Stimulated activated CD8-positive, alpha-beta memory T cell treated with anti-CD3 and anti-CD28 coated beads, Interleukin-4, amount 100 ng/mL, for 24 hours (primary cell): ENCODE data around the gene CHPT1.

Experiments
- DNase-seq: peaks from one replicate; pipeline ENCODE4 v3.0.0-alpha.2; 2020; ENCODE audit warnings: low read depth

Gene CHPT1

DNA sequence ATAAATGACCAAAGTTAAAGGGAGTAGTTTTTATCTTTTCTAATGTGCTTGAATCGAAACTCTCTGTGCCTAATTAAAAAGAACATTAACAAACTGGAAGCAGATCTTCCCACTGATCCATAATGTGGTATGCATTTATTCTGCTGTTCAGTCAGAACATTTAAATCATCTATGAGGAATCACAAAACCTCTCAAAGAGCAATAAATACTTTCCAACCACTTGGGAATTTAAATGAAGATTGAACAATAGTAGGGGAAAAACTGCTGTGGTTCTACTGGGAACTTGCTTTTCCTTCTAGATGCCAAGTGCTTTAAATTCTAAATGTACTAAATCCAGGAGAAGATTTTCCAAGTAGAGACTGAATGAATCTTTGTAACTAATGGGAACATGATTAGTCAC is 12.3 kb upstream of the CHPT1 start:
- no peak for DNase-seq

DNA sequence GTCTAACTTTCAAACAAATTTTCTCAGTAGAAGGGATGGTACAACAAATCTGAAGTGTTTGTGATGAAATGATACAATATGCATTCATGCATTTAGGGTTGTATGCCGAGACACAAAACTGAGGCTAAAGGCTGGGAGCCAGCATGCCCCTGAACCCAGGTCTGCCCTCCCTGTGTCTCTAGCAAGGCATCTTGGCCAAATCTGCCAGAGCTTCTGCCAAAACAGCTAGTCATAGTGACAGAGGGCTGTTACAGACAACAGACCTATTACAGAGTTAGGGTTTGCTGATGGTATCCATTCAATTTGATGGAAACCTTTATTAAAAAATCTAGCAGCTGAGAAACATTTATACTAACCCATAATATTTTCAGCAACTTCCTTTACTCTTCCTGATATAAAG is 11.3 kb upstream of the CHPT1 start:
- no peak for DNase-seq

DNA sequence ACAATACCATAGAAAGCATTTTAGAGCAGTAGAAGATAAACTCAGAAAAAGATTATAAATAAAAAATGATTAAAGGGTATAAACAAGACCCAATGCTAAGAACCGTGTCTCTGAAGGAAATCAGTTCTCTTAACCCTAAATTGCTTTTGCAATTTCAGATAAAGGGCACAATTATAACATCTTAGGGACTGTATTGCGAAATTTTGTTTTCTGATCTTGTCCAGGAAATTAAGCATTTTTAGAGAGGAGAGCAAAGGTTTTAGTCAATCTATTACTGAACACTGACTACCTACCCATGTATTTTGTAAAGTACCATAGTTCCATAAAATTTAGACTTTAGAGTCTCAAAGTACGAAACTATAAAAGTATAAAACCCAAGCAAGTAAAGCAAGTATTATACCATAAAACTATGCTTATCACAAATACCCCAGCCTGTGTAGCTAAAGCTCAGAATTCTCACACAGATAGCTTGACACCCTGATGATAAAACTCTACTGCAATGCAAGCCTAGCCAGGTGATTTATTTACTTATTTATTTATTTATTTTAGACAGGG is 6.8 kb upstream of the CHPT1 start:
- DNase-seq: no peak

DNA sequence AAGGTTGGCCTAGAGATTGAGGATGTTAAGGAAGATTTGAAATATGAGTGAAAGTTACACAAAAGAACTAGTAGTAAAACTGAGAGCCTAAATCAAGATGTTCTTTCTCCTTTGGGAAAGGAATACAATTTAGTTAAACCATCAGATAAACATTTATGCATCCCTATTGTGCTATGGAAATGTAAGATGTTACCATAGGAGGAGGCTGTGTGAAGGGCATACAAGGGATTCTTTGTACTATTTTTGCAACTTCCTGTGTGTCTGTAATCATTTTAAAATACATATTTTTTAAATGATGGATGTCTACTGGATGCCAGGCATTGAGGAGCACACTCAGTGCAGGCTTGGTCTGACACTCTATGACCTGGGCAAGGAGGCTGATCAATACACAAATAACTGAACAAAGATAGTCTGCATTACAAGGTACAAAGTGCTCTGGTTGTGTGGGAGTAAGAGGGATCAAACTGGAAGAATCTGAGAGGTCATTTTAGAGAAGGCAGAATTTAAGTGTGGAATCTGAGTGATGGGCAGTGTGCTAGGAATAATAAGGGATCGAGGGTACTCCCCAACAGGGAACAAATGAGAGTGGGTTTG is 5.8 kb upstream of the CHPT1 start:
- DNase-seq: no peak

DNA sequence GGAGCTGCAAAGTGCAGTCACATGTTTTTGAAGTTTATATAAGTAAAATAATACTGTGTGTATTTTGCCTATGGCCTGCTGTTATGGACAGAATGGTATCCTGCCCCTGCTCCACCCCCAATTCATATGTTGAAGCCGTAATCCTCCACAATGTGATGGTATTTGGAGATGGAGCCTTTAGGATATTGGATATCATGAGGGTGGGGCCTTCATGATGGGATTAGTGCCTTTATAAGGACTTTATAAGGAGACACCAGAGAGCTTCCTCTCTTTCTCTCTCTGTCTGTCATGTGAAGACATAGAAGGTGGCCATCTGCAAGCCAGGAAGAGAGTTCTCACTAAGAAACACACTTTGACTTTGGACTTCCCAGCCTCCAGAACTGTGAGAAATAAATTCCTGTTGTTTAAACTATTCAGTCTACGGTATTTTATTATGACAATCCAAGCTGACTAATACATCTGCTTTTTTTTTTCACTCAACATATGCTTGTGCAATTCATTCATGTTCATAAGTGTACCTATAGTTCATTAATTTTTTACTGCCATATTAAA is 3.1 kb upstream of the CHPT1 start:
- DNase-seq: no peak

DNA sequence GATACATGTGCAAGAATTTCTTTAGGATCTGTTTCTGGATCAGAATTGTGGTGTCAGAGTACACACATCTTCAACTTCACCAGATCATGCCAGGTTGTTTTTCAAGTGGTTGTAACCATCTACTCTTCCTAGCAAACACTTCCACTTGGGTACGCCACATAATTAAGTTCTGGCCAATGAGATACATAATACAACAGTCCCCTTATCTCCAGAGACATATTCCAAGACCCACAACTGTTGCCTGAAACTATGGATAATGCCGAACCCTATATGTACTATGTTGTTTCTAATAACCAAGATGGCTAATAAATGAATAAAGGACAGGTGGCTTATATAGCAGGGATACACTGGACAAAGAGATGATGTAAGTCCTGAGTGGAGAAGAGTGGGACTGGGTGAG is 2.5 kb upstream of the CHPT1 start:
- no peak for DNase-seq

DNA sequence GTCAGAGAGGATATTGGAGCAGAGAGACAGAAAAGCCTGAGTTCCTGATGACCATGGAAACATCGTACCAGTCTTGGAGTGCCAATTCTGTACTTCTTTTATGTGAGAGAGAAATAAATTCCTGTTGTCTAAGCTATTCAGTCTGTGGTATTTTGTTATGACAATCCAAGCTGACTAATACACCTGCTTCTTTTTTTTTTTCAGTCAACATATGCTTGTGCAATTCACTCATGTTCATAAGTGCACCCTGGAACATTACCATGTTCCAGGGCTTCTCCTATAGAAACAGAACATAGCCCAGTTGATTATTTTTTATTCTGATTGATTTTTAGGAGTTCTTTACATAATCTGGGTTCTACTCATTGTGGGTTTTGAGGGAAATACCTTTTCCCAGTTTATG is 1.7 kb upstream of the CHPT1 start:
- no peak for DNase-seq

DNA sequence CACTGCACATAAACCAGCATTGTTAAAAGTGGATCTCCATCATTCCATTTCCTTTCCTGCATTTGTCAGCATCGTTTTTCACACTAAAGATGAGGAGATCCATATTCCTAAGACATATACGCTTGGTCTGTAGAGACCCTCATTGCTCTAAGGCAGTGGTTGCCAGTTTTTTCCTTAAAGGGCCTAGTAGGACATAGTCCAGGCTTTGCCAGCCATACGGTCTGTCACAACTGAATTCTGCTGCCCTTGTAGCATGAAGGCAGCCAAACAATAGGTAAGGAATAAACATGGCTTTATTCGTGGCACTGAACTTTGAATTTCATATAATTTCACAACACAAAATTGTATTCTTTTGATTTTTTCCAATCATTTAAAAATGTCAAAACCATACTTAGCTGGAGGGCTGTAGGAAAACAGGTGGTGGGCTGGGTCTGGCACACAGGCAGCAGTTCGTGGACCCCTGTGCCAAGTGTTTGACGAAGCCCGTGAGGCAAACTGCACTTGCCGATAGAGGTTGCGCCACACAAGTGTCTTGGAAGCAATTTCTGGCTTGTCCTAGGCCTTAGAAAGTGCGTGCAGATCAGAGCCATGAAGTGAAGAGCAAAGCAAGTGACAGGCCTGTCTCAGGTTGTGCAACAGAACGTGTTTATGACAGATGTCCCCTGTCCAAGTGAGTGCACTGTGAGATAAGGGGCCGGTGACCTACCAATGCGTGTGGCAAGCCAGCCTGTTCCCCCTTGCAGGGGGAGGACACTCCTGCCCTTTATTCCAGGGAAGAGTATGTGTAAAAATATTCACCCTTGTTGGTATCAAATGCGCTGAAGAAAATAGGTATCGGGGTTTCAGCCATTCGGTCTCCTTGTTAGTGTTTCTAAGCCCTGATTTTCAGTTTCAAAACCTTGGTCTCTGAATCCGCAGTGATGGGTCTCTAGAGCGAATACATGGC is 916 bp upstream of the CHPT1 start:
- DNase-seq: no peak

DNA sequence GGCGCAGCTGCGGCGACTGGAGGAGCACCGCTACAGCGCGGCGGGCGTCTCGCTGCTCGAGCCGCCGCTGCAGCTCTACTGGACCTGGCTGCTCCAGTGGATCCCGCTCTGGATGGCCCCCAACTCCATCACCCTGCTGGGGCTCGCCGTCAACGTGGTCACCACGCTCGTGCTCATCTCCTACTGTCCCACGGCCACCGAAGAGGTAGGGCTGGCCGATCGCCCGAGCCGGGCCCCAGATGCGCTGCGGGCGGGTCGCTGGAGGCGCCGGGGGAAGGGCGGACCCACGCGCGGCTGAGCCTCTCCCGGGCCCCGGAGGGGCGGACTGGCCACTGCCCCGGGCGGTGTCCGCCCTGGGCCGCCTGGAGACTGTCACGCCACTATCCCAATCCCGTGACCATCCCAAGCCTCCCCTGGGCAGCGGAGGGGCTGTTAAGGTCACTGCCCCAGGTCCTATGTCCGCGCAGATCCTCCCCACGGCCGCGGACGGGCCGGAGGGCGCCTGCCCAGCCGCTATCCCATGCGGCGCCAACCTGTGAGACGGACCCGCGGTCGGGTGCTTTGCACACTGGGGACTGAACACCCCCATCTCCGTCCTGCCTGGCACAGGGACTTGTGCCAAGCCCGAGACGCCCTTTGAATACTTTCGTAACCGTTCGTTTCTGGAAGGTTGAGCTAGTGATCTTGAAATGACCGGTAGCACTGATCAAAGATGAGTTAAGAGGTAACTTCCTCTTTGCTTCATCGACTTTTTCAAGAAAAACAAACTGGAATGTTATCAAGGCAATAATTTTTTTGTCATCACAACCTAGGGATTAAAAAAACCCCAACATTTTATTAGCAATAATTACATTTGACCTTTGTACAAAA is 725 bp downstream of the CHPT1 start:
- no peak for DNase-seq

DNA sequence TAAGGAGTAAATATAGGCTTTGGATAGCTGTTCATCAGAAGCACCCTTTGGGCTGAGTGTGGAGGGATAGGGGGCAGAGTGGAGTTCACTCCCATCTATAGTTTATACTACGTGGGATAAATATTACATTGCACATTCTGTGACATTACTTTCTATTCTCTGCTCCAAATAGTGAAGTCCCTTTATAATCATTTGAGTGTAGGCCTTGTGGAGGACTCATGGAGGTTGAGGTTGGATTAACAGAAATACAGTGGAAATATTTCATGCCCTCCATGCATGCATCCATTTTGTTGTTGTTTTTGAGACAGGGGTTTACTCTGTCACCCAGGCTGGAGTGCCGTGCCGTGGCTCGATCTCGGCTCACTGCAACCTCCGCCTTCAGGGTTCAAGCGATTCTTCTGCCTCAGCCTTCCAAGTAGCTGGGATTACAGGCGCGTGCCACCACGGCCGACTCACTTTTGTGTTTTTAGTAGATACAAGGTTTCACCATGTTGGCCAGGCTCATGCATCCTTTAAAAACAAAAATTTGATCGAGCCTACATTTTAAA is 1.4 kb downstream of the CHPT1 start:
- no peak for DNase-seq

DNA sequence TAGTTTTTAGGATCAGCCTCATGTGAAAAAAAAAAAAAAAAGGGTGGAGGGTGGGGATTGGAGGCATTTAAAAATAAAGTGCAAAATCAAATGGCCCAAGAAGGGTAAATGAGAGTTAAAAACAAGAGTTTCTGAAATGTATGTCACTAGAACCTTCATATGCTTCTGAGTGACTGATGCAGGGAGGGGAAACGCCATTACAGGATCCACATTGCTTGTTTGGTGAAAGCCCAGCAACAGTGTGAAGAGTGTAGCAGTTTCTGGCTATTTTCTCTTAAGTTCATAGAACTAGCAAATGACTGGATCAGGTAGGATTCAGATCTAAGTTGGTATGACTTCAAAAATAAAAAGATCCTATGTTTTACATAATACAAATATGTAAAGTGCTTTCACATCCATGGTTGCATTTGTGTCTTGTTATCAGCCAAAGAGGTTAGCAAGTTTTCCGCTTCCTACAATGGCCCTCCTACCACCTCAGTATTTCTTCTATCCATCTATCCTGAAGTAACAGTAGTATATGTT is 2.9 kb downstream of the CHPT1 start:
- no peak for DNase-seq

DNA sequence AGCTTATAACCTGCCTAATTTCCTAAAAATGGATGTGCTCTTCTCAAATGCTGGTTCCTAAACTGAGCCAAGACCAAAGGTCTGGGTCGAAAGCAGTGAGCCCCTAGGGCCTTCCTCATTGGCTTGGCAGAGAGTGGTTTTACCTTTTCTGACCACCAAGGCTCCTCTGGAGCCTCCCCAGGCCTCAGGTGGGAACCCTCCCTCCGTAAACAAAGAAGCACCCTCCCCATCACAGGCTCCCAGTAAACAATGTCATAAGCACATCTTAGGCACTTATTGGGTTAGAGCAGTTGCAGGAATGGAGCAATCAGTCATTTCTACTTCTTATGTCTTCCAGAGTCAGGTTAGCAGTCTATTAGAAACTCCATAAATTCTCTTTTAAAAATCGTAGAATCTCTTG is 6.0 kb downstream of the CHPT1 start:
- no peak for DNase-seq

DNA sequence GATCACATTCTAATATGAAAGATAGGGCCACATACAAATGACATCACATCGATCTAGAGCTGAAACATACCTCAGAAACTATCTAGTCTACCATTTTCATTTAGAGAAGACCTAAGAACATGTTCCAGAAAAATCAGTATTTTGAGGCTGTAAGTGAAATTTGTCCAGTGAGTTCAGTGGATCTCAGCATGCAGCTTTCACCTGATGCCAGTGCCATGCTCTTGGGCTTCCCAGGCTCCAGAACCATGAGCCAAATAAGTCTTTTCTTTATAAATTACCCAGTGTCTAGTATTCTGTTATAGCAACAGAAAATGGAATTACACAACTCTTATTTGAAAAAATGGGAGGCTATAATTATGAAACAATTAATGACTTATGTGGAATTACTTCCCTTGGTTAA is 9.0 kb downstream of the CHPT1 start:
- no peak for DNase-seq

DNA sequence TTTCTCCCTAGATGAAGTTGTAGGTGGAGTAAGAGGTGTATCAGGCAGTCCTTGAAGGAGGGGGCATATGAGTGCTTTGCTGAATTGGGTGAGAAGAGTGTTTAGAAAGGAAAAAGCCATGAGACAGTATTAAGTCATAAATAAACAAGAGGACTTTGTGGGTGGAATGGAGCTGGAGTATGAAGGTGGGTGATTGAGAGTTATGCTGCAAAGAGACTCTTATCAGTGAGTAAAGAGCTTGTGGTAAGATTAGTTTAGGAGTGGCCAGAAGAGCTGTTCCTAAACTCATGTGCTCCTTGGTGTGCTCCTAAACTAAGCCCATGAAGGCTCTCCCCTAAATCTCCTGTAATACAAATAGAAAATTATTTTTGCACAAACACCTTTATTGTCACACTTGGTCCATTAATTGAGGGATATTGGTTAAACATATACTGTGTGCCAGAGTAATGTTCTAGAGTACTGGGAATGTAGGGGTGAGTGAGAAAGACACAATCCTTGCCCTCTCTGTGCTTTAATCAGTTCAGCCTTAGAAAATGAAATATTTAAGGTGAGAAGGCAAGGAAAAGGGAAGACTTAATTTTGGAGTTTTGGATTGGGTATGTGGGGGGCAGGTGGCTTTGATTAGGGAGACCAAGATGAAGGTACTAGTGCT is 9.8 kb downstream of the CHPT1 start:
- DNase-seq: no peak

DNA sequence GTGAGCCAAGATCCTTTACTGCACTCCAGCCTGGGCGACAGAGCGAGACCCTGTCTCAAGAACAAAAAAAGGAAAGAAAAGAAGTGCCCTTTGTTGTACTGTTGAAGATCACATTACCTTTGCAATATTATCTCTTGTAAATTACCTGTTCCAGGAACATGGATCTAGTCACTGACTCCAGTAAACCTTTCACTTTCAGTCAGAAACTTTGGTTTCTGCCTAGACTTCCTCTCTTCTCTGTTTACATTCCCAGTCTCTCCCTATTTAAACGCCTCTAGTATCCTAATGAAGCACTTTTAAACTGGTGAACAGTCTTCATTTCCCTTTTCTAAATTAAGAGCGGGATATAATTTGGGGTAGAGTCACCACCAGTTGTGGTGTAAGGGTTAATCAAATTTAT is 12.8 kb downstream of the CHPT1 start:
- no peak for DNase-seq

DNA sequence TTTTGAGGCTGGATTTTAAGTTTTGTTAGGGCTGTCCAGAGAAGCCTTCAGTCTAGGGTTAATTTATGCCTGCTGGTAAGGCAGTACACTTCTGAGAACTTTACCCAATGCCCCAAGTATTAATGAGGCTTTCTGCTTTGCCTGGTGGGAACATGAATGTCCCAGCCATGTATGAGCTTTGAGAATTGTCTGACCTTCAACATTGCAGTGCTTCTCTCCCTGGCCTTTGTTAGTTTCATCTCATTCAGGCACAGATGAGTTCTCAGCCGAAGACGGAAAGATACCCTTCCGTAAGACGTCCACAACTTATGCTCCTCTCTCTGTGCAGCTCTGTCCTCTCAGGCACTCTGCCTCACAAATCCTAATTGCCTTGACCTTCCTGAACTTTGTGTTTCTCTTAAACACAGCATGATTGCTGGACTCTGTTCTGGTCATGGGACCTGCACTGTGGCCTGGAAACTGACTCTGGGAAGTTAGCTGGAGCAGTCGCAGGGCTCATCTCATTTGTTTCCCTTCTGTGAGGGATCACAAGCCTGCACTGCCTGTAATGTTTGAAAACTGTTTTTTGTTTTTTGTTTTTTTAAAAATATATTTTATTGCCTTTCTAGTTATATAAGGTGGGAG is 15.7 kb downstream of the CHPT1 start:
- no peak for DNase-seq

DNA sequence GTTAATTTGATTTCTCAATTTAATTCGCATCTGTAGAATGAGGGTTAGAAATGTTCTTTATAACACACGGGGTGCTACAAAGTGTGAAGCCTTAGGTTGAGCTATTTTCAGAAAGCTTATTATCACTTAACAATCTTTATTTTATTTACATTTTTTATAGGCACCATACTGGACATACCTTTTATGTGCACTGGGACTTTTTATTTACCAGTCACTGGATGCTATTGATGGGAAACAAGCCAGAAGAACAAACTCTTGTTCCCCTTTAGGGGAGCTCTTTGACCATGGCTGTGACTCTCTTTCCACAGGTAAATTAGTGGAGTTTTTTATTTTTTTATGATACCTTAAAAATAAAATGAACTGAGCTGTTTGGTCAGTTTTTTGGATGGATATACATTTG is 16.5 kb downstream of the CHPT1 start:
- no peak for DNase-seq

DNA sequence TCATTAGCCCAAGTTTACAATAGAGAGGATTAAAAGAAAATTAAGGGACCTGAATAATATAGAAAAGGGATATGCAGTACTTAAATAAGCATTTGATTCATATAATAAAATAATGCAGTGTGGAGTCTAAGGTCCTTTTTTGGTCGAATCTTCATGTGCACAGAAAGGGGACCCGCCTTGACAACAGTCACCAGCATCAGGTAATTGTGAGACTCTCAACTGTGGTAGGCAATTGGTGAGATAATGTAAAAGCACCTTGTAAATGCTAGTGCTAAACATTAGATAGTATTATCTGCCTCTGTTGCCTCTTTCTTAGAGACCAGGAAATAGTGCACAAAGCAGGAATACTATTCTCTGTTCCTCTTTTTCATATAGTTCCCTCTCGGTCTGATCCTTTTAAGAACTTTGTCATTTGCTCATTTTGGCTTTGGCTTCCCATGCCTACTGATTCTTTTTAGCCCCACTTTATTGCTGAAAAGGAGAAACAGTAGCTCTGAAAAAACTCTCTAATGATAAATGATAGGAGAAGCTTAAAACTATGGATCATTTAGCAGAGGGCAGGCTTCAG is 17.5 kb downstream of the CHPT1 start:
- DNase-seq: no peak

DNA sequence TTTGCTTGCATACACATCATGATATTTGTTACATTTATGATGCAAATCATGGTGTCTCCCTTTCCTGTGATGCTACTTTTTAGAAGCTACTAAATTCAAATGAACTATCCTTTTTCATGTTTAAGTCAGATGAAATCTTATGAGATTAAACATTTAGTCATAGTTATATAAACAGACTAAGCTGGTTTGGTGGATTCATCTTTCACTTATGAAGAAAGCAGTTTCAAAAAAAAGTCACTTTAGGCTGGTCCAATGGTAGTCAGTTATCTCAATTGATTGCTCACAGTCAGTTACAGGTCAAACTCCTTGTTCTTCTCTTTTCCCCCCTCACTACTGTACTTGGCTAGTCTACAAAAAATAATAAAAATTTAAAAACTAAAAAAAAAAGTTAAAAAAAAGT is 22.1 kb downstream of the CHPT1 start:
- DNase-seq: no peak

DNA sequence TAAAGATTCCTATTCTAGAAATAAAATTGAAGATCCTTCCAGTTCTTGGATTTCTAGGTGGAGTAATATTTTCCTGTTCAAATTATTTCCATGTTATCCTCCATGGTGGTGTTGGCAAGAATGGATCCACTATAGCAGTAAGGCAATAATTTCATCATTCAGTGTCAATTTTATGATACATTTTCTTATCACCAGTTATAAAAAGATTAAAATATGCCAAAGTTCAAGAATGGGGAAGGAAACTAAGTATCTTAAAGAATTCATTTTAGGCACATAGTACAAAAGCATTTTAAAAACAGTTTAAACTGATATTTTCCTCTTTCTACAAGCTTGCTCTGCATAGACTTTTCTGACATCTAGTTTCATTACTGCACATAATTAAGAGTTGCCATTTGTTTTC is 22.7 kb downstream of the CHPT1 start:
- no peak for DNase-seq
